CD4-positive, alpha-beta T cell treated with Interleukin-4 for 4 hours (primary cell): Measurements from ENCODE around the gene ONECUT2.
"Not testable (repeated sequence)": the region's sequence is repeated elsewhere in the genome, so short reads cannot be mapped to it uniquely, and the experiment has no call there.

Experiments
- DNase-seq: peaks from one replicate; pipeline ENCODE4 v3.0.0-alpha.2; 2020

The ONECUT2 gene

DNA sequence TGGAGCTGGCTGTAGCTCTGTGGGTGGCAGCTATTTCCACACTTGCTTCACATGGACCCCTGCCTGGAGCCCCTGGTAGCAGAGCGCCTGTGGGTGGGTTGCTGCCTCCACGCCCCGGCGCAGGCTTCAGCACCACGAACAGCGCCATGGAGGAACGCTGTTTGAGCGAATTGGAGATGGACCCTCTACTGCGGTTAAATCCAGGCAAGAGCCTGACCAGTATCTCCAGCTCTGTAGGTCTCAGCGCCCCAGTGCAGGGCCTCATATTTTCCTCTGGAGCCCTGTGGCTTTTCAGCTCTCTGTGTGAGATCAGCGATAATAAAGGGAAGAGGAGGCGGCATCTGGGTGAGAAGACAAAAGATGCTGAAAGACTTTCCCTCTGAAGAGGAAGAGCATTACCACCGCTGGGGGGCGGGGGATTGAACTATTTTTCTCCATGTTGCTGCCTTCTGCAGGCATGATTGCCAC is 12.0 kb downstream of the ONECUT2 start:
- no peak for DNase-seq

DNA sequence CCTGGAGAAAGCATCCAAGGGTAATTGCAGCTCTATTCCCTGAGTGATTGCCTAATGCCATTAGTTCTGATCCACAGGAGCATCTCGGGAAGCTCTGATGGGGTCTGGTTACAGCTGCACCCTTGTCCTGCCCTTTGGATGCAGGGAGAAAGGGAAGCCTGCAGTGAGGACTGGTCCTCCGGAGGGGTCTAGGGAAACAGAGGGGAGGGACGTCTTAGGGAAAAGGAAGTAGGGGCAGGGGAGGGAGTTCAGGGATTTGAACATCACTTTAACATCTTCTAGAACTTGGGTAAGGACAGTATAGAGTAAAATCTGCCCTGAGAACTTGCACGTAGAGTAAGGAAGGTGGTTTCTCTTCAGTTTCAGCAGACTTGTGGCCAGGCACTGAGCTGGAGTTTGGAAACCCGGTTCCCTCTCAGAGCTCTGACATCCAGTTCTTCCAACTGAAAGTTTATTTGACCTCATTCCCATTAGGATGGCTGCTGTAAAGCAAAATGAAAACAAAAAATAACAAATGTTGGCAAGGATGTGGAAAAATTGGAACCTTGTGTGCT is 20.5 kb downstream of the ONECUT2 start:
- DNase-seq: no peak

- no peak for DNase-seq
These were observed 26.6 kb downstream of the ONECUT2 start for GRCh38 chr18:57461652-57462269.

- DNase-seq: no peak
These were observed 31.1 kb downstream of the ONECUT2 start for GRCh38 chr18:57466307-57466706.

DNA sequence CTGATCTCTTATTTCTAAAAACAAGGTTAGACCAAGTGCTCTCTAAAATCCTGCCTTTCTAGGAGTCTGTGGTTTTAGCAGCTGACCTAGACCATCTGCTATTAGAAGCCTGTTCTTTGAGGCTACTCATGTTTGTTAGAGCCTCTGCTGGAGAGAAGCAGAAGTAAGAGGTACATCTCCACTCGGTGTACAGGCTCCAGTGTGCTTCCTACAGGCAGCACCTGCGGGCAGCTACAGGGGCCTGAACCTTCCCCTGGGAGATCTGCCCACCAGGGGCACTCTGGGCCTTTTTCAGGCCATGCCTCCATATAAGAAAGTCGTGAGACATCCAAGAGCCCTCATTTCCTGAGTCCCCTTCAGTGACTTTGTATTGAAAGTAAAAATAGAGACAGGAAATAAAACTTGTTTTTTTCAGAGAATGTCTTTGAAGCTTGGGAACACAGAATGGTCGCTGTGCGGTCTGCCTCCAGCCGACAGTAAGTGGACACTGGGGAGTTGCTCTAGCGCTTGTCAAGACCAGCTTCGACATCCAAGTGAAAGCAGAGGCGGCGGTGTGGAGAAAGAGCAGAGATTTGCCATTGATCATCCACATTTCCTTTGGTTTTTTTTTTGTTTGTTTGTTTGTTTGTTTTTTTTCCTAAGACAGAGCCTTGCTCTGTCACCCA is 31.7 kb downstream of the ONECUT2 start:
- DNase-seq: no peak

- no peak for DNase-seq
These were observed 34.7 kb downstream of the ONECUT2 start for GRCh38 chr18:57469884-57470283.

GRCh38 chr18:57475408-57475807 is 40.2 kb downstream of the ONECUT2 start:
- DNase-seq: no peak

GRCh38 chr18:57475903-57476302 is 40.7 kb downstream of the ONECUT2 start:
- no peak for DNase-seq

- DNase-seq: no peak
These were observed 45.6 kb downstream of the ONECUT2 start for GRCh38 chr18:57480733-57481132.

GRCh38 chr18:57497372-57498294 is 62.5 kb downstream of the ONECUT2 start:
- DNase-seq: no peak

GRCh38 chr18:57498682-57499256 is 63.6 kb downstream of the ONECUT2 start:
- DNase-seq: no peak

GRCh38 chr18:57502624-57503023 is 67.5 kb downstream of the ONECUT2 start:
- DNase-seq: no peak

- no peak for DNase-seq
These were observed 70.1 kb downstream of the ONECUT2 start for GRCh38 chr18:57505231-57505630.

DNA sequence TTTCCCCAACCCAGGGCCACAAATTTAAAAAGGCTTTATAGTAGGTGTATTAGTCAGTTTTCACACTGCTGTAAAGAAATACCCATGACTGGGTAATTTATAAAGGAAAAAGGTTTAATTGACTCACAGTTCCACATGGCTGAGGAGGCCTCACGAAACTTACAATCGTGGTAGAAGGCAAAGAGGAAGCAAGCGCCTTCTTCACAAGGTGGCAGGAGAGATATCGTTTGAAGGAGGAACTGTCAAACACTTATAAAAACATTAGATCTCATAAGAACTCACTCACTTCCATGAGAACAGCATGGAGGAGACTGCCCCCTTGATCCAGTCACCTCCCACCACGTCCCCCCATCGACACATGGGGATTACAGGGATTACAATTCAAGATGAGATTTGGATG is 80.9 kb downstream of the ONECUT2 start:
- DNase-seq: no peak

DNA sequence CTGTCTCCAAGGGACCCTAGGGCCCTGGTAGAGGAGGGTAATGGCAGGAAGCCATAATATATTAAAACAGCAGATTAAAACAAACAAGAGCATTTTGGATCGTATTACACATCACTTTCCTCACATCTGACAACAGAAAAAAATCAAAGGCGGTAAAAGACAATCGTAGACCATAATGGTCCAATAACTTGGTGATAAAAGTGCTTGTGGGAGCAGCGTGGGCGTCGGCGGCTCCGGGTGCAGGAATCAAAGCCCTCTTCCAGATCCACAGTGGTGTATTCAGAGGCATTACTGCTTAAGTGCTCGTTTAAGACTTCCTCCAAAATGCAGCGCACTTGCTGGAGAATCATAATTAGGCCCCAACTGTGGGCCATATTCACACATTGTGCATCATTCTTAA is 83.4 kb downstream of the ONECUT2 start:
- DNase-seq: no peak

DNA sequence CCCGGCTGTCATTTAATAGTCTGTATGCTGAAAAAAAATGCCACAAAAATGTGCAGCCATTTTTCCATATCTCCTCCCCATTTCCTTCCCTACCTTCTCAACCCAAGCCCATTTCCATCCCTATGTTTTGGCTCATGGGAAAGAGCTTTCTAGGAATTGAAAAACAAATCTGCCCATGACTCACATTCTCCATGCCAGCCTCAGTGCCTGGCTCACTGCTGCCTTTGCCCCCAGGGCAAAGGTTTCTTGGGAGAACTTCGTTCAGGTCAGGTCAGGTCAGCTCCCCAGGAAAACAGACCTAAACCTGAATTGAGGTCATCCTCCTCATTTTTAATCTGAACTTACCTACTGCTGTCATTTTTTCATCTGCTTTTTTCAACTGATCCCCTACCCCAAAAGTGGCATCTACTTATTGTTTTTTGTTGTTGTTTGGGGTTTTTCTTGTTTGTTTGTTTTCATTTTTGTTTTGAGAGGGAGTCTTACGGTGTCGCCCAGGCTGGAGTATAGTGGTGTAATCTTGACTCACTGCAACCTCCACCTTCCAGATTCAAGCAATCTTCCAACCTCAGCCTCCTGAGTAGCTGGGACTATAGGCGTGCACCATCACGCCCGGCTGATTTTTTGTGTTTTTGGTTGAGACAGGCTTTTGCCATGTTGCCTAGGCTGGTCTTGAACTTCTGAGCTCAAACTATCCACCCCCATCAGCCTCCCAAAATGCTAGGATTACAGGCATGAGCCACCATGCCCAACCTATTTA is 84.7 kb downstream of the ONECUT2 start:
- no peak for DNase-seq

DNA sequence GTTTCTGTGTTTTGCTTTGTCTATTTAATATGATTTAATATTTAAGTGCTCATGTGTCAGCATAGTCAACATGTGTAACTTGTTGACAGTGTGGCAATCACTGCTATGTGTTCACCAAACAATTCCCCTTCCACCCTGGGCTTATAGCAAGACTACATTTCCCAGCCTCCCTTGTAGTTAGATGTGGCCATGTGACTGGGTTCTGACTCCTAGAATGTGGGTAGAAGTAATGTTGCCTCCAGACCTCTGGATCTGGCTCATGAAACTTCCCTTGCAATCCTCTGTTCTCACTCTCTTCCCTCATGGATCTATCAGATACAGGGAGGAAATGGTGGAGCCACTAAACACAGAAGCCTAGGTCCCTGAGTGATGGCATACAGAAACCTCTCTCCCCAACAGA is 87.2 kb downstream of the ONECUT2 start:
- not testable (repeated sequence) for DNase-seq

GRCh38 chr18:57523171-57523956 is 88.2 kb downstream of the ONECUT2 start:
- peak; percentile 6 for DNase-seq

- no peak for DNase-seq
These were observed 92.5 kb downstream of the ONECUT2 start for GRCh38 chr18:57527556-57528229.

DNA sequence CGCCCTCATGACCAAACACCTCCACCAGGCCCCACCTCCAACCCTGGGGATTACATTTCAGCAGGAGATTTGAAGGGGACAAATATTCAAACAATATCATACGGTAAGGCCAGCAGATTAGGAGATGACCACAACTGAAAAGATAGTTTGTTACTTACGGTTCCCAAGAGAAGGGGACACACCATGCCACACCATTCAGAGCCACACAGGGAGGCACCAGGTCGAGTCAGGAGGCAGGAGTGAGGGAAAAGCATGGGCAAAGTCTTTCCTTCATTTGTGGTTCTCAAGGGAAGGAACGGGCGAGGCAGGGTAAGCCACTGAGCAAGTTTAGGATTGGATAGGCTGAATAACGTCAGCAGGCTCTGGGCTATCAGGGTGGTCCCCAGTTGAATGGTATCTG is 94.0 kb downstream of the ONECUT2 start:
- no peak for DNase-seq
